Measurements from ENCODE around the gene NXF1.

DNA sequence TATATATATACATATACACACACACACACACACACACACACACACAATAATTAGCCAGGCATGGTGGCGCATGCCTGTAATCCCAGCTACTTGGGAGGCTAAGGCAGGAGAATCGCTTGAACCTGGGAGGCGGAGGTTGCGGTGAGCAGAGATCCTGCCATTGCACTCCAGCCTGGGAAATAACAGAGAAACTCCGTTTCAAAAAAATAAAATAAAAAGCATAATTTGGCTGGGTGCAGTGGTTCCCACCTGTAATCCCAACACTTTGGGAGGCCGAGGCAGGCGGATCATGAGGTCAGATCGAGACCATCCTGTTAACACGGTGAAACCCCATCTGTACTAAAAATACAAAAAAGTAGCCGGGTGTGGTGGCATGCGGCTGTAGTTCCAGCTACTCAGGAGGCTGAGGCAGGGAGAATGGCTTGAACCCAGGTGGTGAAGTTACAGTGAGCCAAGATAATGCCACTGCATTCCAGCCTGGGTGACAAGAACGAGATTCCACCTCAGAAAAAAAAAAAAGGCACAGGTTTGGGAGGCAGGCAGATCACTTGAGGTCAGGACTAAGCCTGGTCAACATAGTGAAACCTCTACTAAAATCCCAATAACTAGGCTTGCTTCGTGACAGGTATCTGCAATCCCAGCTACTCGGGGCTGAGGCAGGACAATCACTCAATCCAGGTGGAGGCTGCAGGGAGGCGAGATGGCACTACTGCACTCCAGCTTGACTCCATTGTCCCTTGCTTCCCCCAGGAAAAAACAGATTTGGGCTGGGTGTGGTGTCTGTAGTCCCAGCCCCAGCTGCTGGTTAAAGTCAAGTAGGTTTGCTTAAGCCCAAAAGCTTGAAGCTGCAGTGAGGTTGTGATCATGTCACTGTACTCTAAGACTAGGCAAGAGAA is 45.9 kb upstream of the NXF1 start:
- TF ChIP-seq, protein P1, sequence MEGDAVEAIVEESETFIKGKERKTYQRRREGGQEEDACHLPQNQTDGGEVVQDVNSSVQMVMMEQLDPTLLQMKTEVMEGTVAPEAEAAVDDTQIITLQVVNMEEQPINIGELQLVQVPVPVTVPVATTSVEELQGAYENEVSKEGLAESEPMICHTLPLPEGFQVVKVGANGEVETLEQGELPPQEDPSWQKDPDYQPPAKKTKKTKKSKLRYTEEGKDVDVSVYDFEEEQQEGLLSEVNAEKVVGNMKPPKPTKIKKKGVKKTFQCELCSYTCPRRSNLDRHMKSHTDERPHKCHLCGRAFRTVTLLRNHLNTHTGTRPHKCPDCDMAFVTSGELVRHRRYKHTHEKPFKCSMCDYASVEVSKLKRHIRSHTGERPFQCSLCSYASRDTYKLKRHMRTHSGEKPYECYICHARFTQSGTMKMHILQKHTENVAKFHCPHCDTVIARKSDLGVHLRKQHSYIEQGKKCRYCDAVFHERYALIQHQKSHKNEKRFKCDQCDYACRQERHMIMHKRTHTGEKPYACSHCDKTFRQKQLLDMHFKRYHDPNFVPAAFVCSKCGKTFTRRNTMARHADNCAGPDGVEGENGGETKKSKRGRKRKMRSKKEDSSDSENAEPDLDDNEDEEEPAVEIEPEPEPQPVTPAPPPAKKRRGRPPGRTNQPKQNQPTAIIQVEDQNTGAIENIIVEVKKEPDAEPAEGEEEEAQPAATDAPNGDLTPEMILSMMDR (IDR thresholded peaks at IDR 0.05) = no peak
- TF ChIP-seq POLR2AphosphoS5 (IDR thresholded peaks at IDR 0.05) (no peak), POLR2A (IDR thresholded peaks at IDR 0.05) (no peak)
